ENCODE results near the gene CYB5D1. TPM values are rescaled to one million over a fixed set of nuclear protein-coding genes. Genes with fewer than 3 reads are reported as not detected.

Gene CYB5D1
- total RNA-seq, 4 donors from 2014 or later = 3.1 to 17.6 (median 16.2) TPM

DNA sequence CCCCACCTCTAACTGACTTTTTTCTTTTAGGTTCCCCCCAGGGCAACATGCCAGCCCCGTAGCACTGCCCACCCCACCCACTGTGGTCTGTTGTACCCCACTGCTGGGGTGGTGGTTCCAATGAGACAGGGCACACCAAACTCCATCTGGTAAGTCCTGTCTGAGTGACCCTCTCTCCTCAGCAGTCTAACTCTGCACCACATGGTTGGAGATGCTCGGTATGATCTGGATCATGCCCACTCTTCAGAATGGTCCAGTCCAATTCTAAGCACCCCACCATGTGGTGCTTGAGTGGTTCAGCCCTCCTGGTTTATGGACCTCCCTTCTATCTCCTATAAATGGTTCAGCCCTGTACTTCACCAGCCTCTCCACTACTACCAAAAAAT, 17.9 kb upstream of the CYB5D1 start:
- Histone ChIP-seq H3K27ac (peak overlapping the region; percentile 93 to 95), H3K4me1 (peaks cover 8 to 10% of the 10 kb centered on the region in 2 donors), H3K9me3 (no peaks in the 10 kb centered on the region), H3K4me3 (no peak overlapping the region), H3K36me3 (no peaks in the 10 kb centered on the region), H3K27me3 (no peaks in the 10 kb centered on the region)
- DNase-seq = no peak
- no peak for TF ChIP-seq POLR2A (IDR thresholded peaks at IDR 0.05)
- TF ChIP-seq CTCF (IDR thresholded peaks at IDR 0.05) = no peak
- intact Hi-C loops (cut with DNase I; ENCODE audit: low total_unique reads) = no loop called here

DNA sequence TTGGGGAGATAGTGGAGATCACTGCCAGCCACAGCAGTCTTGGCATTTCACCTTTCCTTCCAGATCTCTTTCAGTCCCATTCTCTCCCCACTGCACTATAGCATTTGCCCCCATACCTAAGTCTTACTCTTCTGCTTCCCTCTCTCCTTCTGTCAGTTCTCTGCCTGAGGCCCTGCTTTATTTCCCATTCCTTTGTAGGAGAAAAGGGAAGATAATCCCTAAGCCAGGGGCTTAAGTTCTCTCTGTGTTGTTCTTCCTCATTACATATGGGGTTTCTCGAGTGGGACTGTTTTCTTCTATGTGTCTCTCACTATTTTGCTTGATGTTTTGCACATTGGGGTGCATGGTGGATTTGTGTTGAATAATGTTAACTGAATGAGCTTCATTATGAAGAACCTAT, 17.4 kb upstream of the CYB5D1 start:
- H3K4me3 ChIP-seq = no peak overlapping the region
- peaks cover 12 to 15% of the 10 kb centered on the region in 2 donors for H3K4me1 ChIP-seq
- no peak for TF ChIP-seq CTCF (IDR thresholded peaks at IDR 0.05)
- no peak for TF ChIP-seq POLR2A (IDR thresholded peaks at IDR 0.05)
- H3K27ac ChIP-seq = peak overlapping the region; percentile 95 to 99
- intact Hi-C loops (cut with DNase I; ENCODE audit: low total_unique reads) = no loop called here
- no peaks in the 10 kb centered on the region for H3K27me3 ChIP-seq
- H3K9me3 ChIP-seq = no peaks in the 10 kb centered on the region
- DNase-seq = no peak
- H3K36me3 ChIP-seq = no peaks in the 10 kb centered on the region

- Histone ChIP-seq H3K9me3 (no peaks in the 10 kb centered on the region), H3K4me1 (peaks cover 12 to 17% of the 10 kb centered on the region in 2 donors), H3K36me3 (no peaks in the 10 kb centered on the region), H3K27ac (peak overlapping the region; percentile 95 to 99), H3K27me3 (no peaks in the 10 kb centered on the region), H3K4me3 (peak overlapping the region in 1 of 2 donors; percentile 88)
- intact Hi-C loops (cut with DNase I; ENCODE audit: low total_unique reads) = no loop called here
- no peak for DNase-seq
- TF ChIP-seq CTCF (IDR thresholded peaks at IDR 0.05) = no peak
- TF ChIP-seq POLR2A (IDR thresholded peaks at IDR 0.05) = no peak
These were observed 16.9 kb upstream of the CYB5D1 start for GRCh38 chr17:7840875-7841274.

DNA sequence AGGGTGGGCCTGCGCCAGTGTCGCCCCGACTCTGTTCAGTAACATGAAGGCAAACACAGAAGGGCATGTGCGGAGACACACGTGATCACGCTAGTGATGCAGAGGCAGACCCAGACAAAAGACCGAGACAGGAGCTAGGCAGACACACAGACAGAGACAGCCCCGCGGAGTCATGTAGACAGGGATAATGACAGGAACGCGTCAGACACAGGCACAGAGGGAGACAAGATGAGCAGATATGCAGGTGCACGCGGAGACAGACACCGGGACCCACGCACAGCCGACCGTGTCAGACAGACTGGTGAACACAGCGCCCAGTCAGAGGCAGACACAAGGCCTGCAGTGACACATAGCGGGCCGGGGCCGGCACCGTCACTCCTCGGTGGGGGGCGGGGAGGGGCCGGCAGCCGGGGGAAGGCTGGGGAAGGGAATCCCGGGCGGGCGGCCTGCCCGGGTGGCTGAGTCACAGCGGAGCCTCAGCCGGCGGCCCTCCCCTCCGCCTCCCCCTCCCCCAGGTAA, 16.3 kb upstream of the CYB5D1 start:
- Histone ChIP-seq H3K9me3 (no peaks in the 10 kb centered on the region), H3K36me3 (no peaks in the 10 kb centered on the region), H3K27ac (peak overlapping the region; percentile 95 to 99), H3K4me3 (peak overlapping the region; percentile 65 to 88), H3K4me1 (peaks cover 12 to 17% of the 10 kb centered on the region in 2 donors), H3K27me3 (no peaks in the 10 kb centered on the region)
- peak; percentile 93 to 94 for DNase-seq
- intact Hi-C loops (cut with DNase I; ENCODE audit: low total_unique reads) = no loop called here
- TF ChIP-seq CTCF (IDR thresholded peaks at IDR 0.05) = peak in 2 of 4 experiments; percentile 13 to 30
- no peak for TF ChIP-seq POLR2A (IDR thresholded peaks at IDR 0.05)

DNA sequence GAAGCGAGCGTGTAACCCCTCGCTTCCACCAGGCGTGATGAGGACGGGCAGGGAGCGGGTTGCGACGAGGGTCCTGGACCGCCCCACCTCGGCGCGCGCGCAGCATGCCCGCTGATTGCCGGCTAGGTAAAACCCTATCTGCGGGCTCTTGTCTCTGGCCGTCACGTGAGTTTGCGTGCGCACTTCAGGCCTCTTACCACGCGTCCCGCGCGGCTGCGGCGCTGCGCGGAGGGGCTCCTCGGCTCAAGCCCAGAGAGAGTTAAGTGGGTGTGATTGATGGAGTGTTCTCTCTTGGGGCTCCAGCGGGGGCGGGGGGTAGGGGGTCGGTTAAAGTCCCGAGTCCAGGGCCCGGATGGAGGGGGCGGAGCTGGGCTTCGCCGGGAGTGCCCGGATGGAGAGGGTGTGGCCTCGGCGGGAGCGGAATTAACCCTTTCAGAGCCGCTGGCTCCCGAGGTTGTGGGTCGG, 15.9 kb upstream of the CYB5D1 start:
- Histone ChIP-seq H3K4me1 (peaks cover 11 to 15% of the 10 kb centered on the region in 2 donors), H3K4me3 (peak overlapping the region; percentile 65 to 88), H3K27me3 (no peaks in the 10 kb centered on the region), H3K27ac (peak overlapping the region; percentile 95 to 99), H3K36me3 (no peaks in the 10 kb centered on the region), H3K9me3 (no peaks in the 10 kb centered on the region)
- TF ChIP-seq CTCF (IDR thresholded peaks at IDR 0.05) (peak in 1 of 4 experiments; percentile 57), POLR2A (IDR thresholded peaks at IDR 0.05) (peak in 1 of 2 donors; percentile 37)
- DNase-seq = peak; percentile 92 to 93
- intact Hi-C loops (cut with DNase I; ENCODE audit: low total_unique reads) = no loop called here
